ENCODE results near the gene VASN.

- TF ChIP-seq CTCF (IDR thresholded peaks at IDR 0.05; ENCODE audit: low read length) (no peak), EZH2 (optimal IDR thresholded peaks at IDR 0.05; ENCODE audit: low read depth, low read length) (no peak)
These were observed 6.0 kb upstream of the VASN start for GRCh38 chr16:4365615-4366014.
